ENCODE data around the gene PLEK2. TPM values are rescaled to one million over a fixed set of nuclear protein-coding genes. Genes with fewer than 3 reads are reported as not detected.
A peak's percentile ranks its signal among the peaks of the same experiment; 100 is the strongest.

Gene PLEK2
- total RNA-seq, 1 experiment from 2014 or later, result 46.0 TPM

DNA sequence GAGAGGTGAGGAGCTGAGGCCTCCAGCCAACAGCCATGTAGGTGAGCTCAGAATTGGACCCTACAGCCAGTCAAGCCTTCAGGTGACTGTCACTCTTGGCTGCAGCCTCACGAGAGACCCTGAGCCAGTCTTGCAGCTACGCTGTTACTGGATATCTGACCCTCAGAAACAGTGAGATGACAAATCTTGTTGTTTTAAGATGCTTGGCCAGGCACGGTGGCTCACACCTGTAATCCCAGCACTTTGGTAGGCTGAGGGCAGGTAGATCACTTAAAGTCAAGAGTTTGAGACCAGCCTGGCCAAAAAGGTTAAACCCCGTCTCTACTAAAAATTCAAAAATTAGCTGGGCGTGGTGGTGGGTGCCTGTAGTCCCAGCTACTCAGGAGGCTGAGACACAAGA lies 6.2 kb downstream of the PLEK2 start:
- H3K36me3 ChIP-seq (ENCODE audit: low read depth), result no peaks in the 10 kb centered on the region
- H2AFZ ChIP-seq, result no peak overlapping the region
- 0 out of 2 replicates have a peak, but pooled peaks cover 8% of the 10 kb centered on the region for H3K4me1 ChIP-seq (replicated peaks; ENCODE audit: insufficient read depth)
- peaks cover 28% of the 10 kb centered on the region; the same call in 1 of the 2 replicates for H3K79me2 ChIP-seq (ENCODE audit: low read depth)
- no peaks in the 10 kb centered on the region for H3K9me2 ChIP-seq (ENCODE audit: insufficient read depth)
- peak in 1 of 2 experiments; percentile 4 for DNase-seq
- TF ChIP-seq, protein P1, sequence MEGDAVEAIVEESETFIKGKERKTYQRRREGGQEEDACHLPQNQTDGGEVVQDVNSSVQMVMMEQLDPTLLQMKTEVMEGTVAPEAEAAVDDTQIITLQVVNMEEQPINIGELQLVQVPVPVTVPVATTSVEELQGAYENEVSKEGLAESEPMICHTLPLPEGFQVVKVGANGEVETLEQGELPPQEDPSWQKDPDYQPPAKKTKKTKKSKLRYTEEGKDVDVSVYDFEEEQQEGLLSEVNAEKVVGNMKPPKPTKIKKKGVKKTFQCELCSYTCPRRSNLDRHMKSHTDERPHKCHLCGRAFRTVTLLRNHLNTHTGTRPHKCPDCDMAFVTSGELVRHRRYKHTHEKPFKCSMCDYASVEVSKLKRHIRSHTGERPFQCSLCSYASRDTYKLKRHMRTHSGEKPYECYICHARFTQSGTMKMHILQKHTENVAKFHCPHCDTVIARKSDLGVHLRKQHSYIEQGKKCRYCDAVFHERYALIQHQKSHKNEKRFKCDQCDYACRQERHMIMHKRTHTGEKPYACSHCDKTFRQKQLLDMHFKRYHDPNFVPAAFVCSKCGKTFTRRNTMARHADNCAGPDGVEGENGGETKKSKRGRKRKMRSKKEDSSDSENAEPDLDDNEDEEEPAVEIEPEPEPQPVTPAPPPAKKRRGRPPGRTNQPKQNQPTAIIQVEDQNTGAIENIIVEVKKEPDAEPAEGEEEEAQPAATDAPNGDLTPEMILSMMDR (conservative IDR thresholded peaks at IDR 0.05), result no peak
- TF ChIP-seq EZH2 (IDR thresholded peaks at IDR 0.05; ENCODE audit: low read depth), result no peak
- no peak overlapping the region for H3K27ac ChIP-seq
- H3K27me3 ChIP-seq (ENCODE audit: insufficient read depth, low read depth), result no peaks in the 10 kb centered on the region
- CTCF ChIA-PET, result no interaction called here
- POLR2A ChIA-PET (ENCODE audit: unreplicated experiment), result no interaction called here
- intact Hi-C loops (cut with micrococcal nuclease; ENCODE audit: unreplicated experiment), result no loop called here
- H3K4me2 ChIP-seq, result no peak overlapping the region
- no peaks in the 10 kb centered on the region for H3K9me3 ChIP-seq (ENCODE audit: insufficient read depth, low read depth)
- H3F3A ChIP-seq (ENCODE audit: insufficient read depth, low read depth), result 0 out of 2 replicates have a peak, but pooled peaks cover 5% of the 10 kb centered on the region
- no peak overlapping the region for H3K4me3 ChIP-seq
- BruUV-seq (replicated peaks), result no TSS peak
- H4K20me1 ChIP-seq (ENCODE audit: insufficient read depth), result no peaks in the 10 kb centered on the region; the same call in 1 of the 2 replicates

DNA sequence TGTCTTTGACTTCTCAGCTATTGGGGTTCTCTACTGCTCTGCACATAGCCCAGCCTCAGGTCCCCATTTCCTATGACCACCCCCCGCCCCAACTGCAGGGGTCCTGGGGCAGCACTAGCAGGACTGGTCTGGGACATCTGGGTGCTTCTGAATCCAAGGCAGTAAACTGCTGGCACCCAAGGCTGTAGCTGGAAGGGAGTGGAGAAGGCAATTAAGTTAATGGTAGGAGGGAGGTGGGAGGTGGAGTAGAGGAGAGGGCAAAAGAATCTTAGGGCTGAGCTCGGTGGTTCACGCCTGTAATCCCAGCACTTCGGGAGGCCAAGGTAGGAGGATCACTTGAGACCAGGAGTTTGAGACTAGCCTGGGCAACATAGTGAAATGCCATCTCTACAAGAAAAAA lies 11.5 kb downstream of the PLEK2 start:
- no peaks in the 10 kb centered on the region for H3K27me3 ChIP-seq (ENCODE audit: insufficient read depth, low read depth)
- ChIA-PET CTCF (interaction anchor here (0.5 kb wide), 1 partner anchor 1829 kb away, joined by 3 read pairs; no protein-coding TSS in a partner anchor), POLR2A (ENCODE audit: unreplicated experiment) (no interaction called here)
- H3F3A ChIP-seq (ENCODE audit: insufficient read depth, low read depth), result peaks cover 4% of the 10 kb centered on the region; the same call in 1 of the 2 replicates
- peaks cover 3% of the 10 kb centered on the region; the same call in 1 of the 2 replicates for H3K79me2 ChIP-seq (ENCODE audit: low read depth)
- no peak overlapping the region for H2AFZ ChIP-seq
- intact Hi-C loops (cut with micrococcal nuclease; ENCODE audit: unreplicated experiment), result no loop called here
- TF ChIP-seq EZH2 (IDR thresholded peaks at IDR 0.05; ENCODE audit: low read depth), result no peak
- TF ChIP-seq, protein P1 (conservative IDR thresholded peaks at IDR 0.05), result no peak
- no peaks in the 10 kb centered on the region; the same call in 1 of the 2 replicates for H4K20me1 ChIP-seq (ENCODE audit: insufficient read depth)
- no peak overlapping the region for H3K27ac ChIP-seq
- no peaks in the 10 kb centered on the region for H3K9me3 ChIP-seq (ENCODE audit: insufficient read depth, low read depth)
- H3K9me2 ChIP-seq (ENCODE audit: insufficient read depth), result no peaks in the 10 kb centered on the region
- H3K36me3 ChIP-seq (ENCODE audit: low read depth), result no peaks in the 10 kb centered on the region
- DNase-seq, result no peak
- H3K4me2 ChIP-seq, result no peak overlapping the region
- no peaks in the 10 kb centered on the region for H3K4me1 ChIP-seq (replicated peaks; ENCODE audit: insufficient read depth)
- H3K4me3 ChIP-seq, result no peak overlapping the region
- BruUV-seq (replicated peaks), result no TSS peak

DNA sequence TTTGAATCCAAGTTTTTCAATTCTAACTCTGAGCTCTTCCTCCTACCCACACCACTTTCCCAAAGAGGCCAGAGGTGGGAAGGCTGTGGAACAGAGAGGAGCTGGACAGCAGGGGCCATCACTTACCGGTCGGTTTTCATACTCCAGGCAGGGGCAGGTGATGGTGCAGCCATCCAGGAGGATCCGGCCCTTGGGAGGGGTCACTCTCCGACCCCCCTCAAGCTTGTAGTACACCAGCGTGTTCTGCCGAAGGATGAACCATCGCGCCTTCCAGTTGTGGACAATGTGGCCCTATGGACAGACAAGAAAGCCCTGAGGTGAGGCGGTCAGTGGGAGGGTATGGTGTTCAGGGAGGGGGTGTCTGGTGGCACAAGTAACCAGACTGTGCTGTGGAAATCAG lies 14.4 kb downstream of the PLEK2 start:
- Histone ChIP-seq H3K79me2 (ENCODE audit: low read depth) (0 out of 2 replicates have a peak, but pooled peaks cover 3% of the 10 kb centered on the region), H3K27ac (no peak overlapping the region), H4K20me1 (ENCODE audit: insufficient read depth) (no peaks in the 10 kb centered on the region), H3K4me2 (no peak overlapping the region), H3K4me1 (replicated peaks; ENCODE audit: insufficient read depth) (no peaks in the 10 kb centered on the region), H3K27me3 (ENCODE audit: insufficient read depth, low read depth) (no peaks in the 10 kb centered on the region), H3K9me3 (ENCODE audit: insufficient read depth, low read depth) (no peaks in the 10 kb centered on the region), H3K9me2 (ENCODE audit: insufficient read depth) (no peaks in the 10 kb centered on the region), H2AFZ (no peak overlapping the region), H3K4me3 (no peak overlapping the region), H3K36me3 (ENCODE audit: low read depth) (0 out of 2 replicates have a peak, but pooled peaks cover 8% of the 10 kb centered on the region), H3F3A (ENCODE audit: insufficient read depth, low read depth) (peaks cover 4% of the 10 kb centered on the region; the same call in 1 of the 2 replicates)
- intact Hi-C loops (cut with micrococcal nuclease; ENCODE audit: unreplicated experiment), result no loop called here
- DNase-seq, result no peak
- ChIA-PET POLR2A (ENCODE audit: unreplicated experiment) (no interaction called here), CTCF (no interaction called here)
- TF ChIP-seq, protein P1 (conservative IDR thresholded peaks at IDR 0.05), result no peak
- no peak for TF ChIP-seq EZH2 (IDR thresholded peaks at IDR 0.05; ENCODE audit: low read depth)
- no TSS peak for BruUV-seq (replicated peaks)
